PC-9 (cell line): ENCODE results near the gene GPI.

Source experiments
- EZH2 ChIP-seq: fragments of 200-600 bp; sonication (generic); IDR thresholded peaks from 2 replicates; pipeline ENCODE4 v1.8.0; 2017; ENCODE audit warnings: antibody characterized with exemption, low read depth
- TF ChIP-seq, protein P1 (sequence below): fragments of 200-600 bp; sonication (generic); conservative IDR thresholded peaks from 2 replicates; pipeline ENCODE4 v1.6.1; 2017; ENCODE audit warnings: mixed run types, antibody characterized with exemption, mild to moderate bottlenecking, moderate library complexity

DNA sequence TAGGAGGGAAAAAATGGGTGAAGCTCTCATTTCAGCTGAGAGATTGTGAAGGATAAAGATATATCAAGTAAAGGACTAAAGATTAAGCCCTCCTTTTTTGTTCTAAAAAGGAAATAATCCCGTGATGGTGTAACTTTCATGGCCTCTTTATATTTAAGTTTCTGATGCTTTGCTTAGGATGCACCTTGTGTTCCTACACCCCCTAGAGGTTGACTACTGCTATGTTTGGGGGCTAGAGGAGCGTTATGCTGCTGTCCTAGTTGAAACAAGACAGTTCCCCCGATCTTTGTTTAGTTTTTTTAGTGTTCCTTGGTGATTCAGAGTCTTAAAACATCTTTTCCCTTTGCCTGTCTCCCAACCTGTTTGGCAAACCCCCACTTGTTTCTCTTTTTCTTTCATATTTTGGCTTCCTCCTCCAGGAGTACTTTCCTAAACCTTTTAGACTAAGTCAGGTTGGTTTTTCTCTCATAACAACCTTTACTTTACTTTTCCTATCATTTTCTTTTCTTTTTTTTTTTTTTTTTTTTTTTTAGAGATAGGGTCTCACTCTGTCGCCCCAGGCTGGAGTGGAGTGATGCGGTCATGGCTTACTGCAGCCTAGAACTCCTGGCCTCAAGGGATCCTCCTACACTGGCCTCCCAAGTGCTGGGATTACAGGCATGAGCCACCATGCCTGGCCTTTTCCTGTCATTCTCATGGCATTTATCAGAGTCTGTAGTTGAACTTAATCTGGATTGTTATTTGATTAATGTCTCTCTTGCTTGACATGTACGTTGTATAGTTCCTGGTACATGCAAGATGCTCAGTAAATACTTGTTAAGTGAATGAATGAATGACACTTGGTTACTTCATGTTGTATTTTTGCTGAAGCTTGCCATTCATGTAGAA, 66.0 kb downstream of the GPI start:
- TF ChIP-seq, protein P1, sequence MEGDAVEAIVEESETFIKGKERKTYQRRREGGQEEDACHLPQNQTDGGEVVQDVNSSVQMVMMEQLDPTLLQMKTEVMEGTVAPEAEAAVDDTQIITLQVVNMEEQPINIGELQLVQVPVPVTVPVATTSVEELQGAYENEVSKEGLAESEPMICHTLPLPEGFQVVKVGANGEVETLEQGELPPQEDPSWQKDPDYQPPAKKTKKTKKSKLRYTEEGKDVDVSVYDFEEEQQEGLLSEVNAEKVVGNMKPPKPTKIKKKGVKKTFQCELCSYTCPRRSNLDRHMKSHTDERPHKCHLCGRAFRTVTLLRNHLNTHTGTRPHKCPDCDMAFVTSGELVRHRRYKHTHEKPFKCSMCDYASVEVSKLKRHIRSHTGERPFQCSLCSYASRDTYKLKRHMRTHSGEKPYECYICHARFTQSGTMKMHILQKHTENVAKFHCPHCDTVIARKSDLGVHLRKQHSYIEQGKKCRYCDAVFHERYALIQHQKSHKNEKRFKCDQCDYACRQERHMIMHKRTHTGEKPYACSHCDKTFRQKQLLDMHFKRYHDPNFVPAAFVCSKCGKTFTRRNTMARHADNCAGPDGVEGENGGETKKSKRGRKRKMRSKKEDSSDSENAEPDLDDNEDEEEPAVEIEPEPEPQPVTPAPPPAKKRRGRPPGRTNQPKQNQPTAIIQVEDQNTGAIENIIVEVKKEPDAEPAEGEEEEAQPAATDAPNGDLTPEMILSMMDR: peak; percentile 51; the same call in 1 of the 2 replicates
- no peak for TF ChIP-seq EZH2
